NB4 (cell line): ENCODE results near the gene DPYD.

Experiments used
- MYC ChIP-seq: IDR thresholded peaks from 2 replicates; pipeline ENCODE4 v1.6.1; 2011; ENCODE audit warnings: low read depth, low read length
- POLR2A ChIP-seq: IDR thresholded peaks from 2 replicates; pipeline ENCODE4 v1.6.1; 2011; ENCODE audit warnings: mild to moderate bottlenecking; ENCODE audit not compliant: insufficient read length; ENCODE audit errors: extremely low read depth
- TF ChIP-seq, protein P1 (sequence below): IDR thresholded peaks from one replicate; pipeline ENCODE4 v1.5.1; 2012; ENCODE audit warnings: low read depth, low read length
- TF ChIP-seq, protein P2 (sequence below): IDR thresholded peaks from 2 replicates; pipeline ENCODE4 v1.6.1; 2011; ENCODE audit warnings: low read depth, low read length

DNA sequence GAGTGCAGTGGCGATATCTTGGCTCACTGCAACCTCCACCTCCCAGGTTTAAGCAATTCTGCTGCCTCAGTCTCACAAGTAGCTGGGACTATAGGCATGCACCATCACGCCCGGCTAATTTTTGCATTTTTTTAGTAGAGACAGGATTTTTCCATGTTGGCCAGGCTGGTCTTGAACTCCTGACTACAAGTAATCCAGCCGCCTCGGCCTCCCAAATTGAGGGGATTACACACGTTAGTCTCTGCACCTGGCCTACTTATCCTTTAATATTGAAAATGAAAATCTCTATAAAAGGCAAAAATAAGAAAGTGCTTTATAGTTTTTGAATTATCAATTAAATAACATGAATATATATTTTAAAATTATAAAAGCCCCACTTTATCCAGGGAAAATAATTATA is 190.6 kb downstream of the DPYD start:
- TF ChIP-seq, protein P1, sequence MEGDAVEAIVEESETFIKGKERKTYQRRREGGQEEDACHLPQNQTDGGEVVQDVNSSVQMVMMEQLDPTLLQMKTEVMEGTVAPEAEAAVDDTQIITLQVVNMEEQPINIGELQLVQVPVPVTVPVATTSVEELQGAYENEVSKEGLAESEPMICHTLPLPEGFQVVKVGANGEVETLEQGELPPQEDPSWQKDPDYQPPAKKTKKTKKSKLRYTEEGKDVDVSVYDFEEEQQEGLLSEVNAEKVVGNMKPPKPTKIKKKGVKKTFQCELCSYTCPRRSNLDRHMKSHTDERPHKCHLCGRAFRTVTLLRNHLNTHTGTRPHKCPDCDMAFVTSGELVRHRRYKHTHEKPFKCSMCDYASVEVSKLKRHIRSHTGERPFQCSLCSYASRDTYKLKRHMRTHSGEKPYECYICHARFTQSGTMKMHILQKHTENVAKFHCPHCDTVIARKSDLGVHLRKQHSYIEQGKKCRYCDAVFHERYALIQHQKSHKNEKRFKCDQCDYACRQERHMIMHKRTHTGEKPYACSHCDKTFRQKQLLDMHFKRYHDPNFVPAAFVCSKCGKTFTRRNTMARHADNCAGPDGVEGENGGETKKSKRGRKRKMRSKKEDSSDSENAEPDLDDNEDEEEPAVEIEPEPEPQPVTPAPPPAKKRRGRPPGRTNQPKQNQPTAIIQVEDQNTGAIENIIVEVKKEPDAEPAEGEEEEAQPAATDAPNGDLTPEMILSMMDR = no peak
- TF ChIP-seq, protein P2, sequence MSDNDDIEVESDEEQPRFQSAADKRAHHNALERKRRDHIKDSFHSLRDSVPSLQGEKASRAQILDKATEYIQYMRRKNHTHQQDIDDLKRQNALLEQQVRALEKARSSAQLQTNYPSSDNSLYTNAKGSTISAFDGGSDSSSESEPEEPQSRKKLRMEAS = no peak
- no peak for TF ChIP-seq POLR2A
- TF ChIP-seq MYC = no peak
